HCT116 (cell line): ENCODE measurements around the gene OAS2. TPM values are rescaled to one million over a fixed set of nuclear protein-coding genes. Genes with fewer than 3 reads are reported as not detected.

Experiments used
- ATAC-seq: fragments of 200-7000 bp; cut with Tn5 transposase; 2 replicates; pipeline ENCODE4 v1.9.1; 2020; ENCODE audit warnings: mild to moderate bottlenecking, moderate library complexity
- BruUV-seq: library from RNA; stranded (reverse); fragments of 400-500 nt; replicated peaks from 2 replicates; lab custom pipeline; 2021; lab: Mats Ljungman, UMichigan
- CTCF ChIA-PET: fragments of 300-600 bp; sonication (Branson Sonifier 250); formaldehyde crosslinking; loops from one replicate; lab custom pipeline; 2021; ENCODE audit warnings: antibody characterized with exemption; lab: Charles Lee
- POLR2A ChIA-PET: fragments of 300-600, 350-600 bp; sonication (Branson Sonifier 250); formaldehyde crosslinking; loops from one replicate; lab custom pipeline; 2021; ENCODE audit warnings: antibody characterized with exemption; lab: Charles Lee
- RAD21 ChIA-PET, 2 experiments: fragments of 300-600 bp; sonication (Branson Sonifier 250); formaldehyde crosslinking; loops; one replicate each; lab custom pipeline; 2023; ENCODE audit warnings: low total read pairs in 2 of 2; ENCODE audit not compliant: uncharacterized antibody in 2 of 2, unreplicated experiment in 2 of 2, low non-redundant PET in 1 of 2; lab: Charles Lee
- DNase-seq: peaks from one replicate; pipeline ENCODE4 v3.0.0-alpha.2; 2010; ENCODE audit warnings: low read depth, low spot score
- H2AFZ ChIP-seq: fragments of 200-600 bp; shearing (Covaris generic), sonication (generic); 2 replicates; pipeline ENCODE4 v1.6.1; 2017; ENCODE audit warnings: low read depth, mixed run types, mixed read lengths, antibody characterized with exemption, low read length; ENCODE audit not compliant: poor library complexity, severe bottlenecking
- H3K27ac ChIP-seq: 2 replicates; pipeline ENCODE4 v1.5.1; 2012; ENCODE audit warnings: low read depth, low read length
- H3K27me3 ChIP-seq: fragments of 200-600 bp; sonication (generic); 2 replicates; pipeline ENCODE4 v1.6.1; 2016; ENCODE audit warnings: mixed run types, low read length, mixed read lengths; ENCODE audit not compliant: insufficient read depth
- H3K36me3 ChIP-seq, 2 experiments: fragments of 200-500 bp in 1 of 2; fragments of 200-600 bp in 1 of 2; sonication (Bioruptor generic) in 1 of 2; sonication (generic) in 1 of 2; 2 replicates each; pipeline versions ENCODE4 v1.5.1 to v1.6.1; 2014 to 2016; ENCODE audit warnings: low read length in 2 of 2, inconsistent platforms in 1 of 2, mixed read lengths in 1 of 2, mixed run types in 1 of 2; ENCODE audit not compliant: insufficient read depth in 2 of 2, control insufficient read depth in 1 of 2
- H3K4me1 ChIP-seq, 2 experiments: fragments of 200-600 bp in 1 of 2; sonication (generic) in 1 of 2; 2 replicates each; pipeline versions ENCODE4 v1.5.1 to v1.6.1; 2012 to 2017; ENCODE audit warnings: low read length in 2 of 2, inconsistent platforms in 1 of 2, mild to moderate bottlenecking in 1 of 2, mixed read lengths in 1 of 2, mixed run types in 1 of 2, moderate library complexity in 1 of 2; ENCODE audit not compliant: insufficient read depth in 2 of 2, control insufficient read depth in 1 of 2
- H3K4me2 ChIP-seq: fragments of 200-600 bp; sonication (generic); 2 replicates; pipeline ENCODE4 v1.6.1; 2017; ENCODE audit warnings: mixed run types, low read length, mixed read lengths
- H3K4me3 ChIP-seq, 2 experiments: fragments of 200-600 bp in 1 of 2; sonication (generic) in 1 of 2; replicated peaks in 1 of 2; 2 replicates each; pipeline ENCODE4 v1.5.1; 2011 to 2016; ENCODE audit warnings: low read length in 2 of 2, control low read depth in 1 of 2, low read depth in 1 of 2, mild to moderate bottlenecking in 1 of 2, mixed read lengths in 1 of 2, mixed run types in 1 of 2
- H3K79me2 ChIP-seq: fragments of 200-600 bp; sonication (generic); 2 replicates; pipeline ENCODE4 v1.6.1; 2017; ENCODE audit warnings: mild to moderate bottlenecking, mixed run types, low read length, moderate library complexity, mixed read lengths; ENCODE audit not compliant: insufficient read depth
- H3K9ac ChIP-seq: fragments of 200-600 bp; sonication (generic); 2 replicates; pipeline ENCODE4 v1.6.1; 2016; ENCODE audit warnings: low read length, mixed read lengths
- H3K9me2 ChIP-seq: fragments of 200-600 bp; sonication (generic), shearing (Covaris generic); 2 replicates; pipeline ENCODE4 v1.6.1; 2017; ENCODE audit warnings: mixed run types, mild to moderate bottlenecking, moderate library complexity; ENCODE audit not compliant: insufficient read depth
- H3K9me3 ChIP-seq, 2 experiments: fragments of 200-500 bp in 1 of 2; fragments of 200-600 bp in 1 of 2; sonication (Bioruptor generic) in 1 of 2; sonication (generic) in 1 of 2; 2 replicates each; pipeline ENCODE4 v1.6.1; 2014 to 2017; ENCODE audit warnings: low read length in 2 of 2, mixed read lengths in 2 of 2, inconsistent platforms in 1 of 2, low read depth in 1 of 2, mild to moderate bottlenecking in 1 of 2, mixed run types in 1 of 2, moderate library complexity in 1 of 2; ENCODE audit not compliant: control insufficient read depth in 1 of 2, insufficient read depth in 1 of 2
- H4K20me1 ChIP-seq: fragments of 200-600 bp; sonication (generic), shearing (Covaris generic); 2 replicates; pipeline ENCODE4 v1.6.1; 2017; ENCODE audit warnings: mixed run types, mild to moderate bottlenecking, moderate library complexity; ENCODE audit not compliant: insufficient read depth
- SRF ChIP-seq: IDR thresholded peaks from 2 replicates; pipeline ENCODE4 v1.6.1; 2012; ENCODE audit warnings: low read depth
- YY1 ChIP-seq: IDR thresholded peaks from 2 replicates; pipeline ENCODE4 v1.6.1; 2011; ENCODE audit warnings: low read length, low read depth, moderate library complexity, mild to moderate bottlenecking; ENCODE audit not compliant: insufficient replicate concordance; ENCODE audit errors: extremely low read depth
- intact Hi-C: fragments of 100-400 bp; cut with micrococcal nuclease; formaldehyde crosslinking; loops from 2 replicates; pipeline ENCODE4 v1.10.0; 2022
- total RNA-seq: library from RNA; stranded (reverse); gene quantifications from one replicate; pipeline ENCODE4 v1.2.1, GENCODE V29; 2021; ENCODE audit not compliant: unreplicated experiment
- TF ChIP-seq, protein P1 (sequence below): IDR thresholded peaks from 2 replicates; pipeline ENCODE4 v1.6.1; 2012; ENCODE audit warnings: low read depth

Gene OAS2
- total RNA-seq, 1 experiment from 2014 or later, result 0.30 TPM

DNA sequence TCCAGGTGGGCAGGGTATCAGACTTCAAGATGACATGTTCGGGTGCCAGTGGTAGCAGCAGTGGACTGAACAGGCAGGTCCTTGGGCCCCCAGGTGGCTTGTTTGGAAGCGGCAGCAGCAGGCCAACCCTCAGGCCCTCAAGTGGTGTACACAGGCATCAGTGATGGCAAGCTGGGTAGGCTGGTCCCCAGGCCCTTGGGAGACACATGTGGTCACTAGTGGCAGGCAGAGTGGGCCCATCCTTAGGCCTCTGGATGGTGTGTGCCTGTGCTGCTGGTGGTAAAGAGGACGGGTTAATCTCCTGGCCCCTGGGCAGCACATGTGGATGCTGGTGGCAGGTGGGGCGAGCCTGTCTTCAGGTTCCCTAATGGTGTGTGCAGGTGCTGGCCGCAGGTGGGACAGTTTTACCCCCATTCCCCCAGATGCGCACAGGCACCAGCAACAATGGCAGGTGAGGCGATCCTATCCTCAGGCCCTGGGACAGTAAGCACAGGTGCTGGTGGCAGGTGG is 8.0 kb downstream of the OAS2 start (continued):
- TF ChIP-seq, protein P1, sequence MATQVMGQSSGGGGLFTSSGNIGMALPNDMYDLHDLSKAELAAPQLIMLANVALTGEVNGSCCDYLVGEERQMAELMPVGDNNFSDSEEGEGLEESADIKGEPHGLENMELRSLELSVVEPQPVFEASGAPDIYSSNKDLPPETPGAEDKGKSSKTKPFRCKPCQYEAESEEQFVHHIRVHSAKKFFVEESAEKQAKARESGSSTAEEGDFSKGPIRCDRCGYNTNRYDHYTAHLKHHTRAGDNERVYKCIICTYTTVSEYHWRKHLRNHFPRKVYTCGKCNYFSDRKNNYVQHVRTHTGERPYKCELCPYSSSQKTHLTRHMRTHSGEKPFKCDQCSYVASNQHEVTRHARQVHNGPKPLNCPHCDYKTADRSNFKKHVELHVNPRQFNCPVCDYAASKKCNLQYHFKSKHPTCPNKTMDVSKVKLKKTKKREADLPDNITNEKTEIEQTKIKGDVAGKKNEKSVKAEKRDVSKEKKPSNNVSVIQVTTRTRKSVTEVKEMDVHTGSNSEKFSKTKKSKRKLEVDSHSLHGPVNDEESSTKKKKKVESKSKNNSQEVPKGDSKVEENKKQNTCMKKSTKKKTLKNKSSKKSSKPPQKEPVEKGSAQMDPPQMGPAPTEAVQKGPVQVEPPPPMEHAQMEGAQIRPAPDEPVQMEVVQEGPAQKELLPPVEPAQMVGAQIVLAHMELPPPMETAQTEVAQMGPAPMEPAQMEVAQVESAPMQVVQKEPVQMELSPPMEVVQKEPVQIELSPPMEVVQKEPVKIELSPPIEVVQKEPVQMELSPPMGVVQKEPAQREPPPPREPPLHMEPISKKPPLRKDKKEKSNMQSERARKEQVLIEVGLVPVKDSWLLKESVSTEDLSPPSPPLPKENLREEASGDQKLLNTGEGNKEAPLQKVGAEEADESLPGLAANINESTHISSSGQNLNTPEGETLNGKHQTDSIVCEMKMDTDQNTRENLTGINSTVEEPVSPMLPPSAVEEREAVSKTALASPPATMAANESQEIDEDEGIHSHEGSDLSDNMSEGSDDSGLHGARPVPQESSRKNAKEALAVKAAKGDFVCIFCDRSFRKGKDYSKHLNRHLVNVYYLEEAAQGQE, result no peak
- no peak for TF ChIP-seq SRF

DNA sequence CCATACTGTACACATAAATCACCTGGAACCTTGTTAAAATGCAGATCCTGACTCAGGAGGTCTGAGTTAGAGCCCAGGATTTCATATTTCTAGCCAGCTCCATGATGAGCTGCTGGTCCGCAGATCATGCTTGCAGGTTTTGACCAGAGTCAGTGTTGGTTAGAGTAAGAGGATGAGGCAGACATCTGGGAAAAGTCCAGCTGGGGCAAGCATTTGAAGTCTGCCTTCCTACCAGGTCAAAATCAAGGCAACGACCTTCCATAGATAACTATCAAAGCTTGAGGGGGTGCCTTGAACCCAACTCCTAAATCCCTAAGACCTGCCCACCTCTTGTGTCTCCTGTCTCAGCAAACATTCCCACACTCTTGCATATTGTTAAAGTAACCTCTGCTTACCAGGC is 9.2 kb downstream of the OAS2 start:
- RAD21 ChIA-PET, result no interaction called here
- H3K27ac ChIP-seq, result no peak overlapping the region
- no peak for DNase-seq
- intact Hi-C loops, result no loop called here
- H3K27me3 ChIP-seq, result no peaks in the 10 kb centered on the region
- H3K4me1 ChIP-seq, result no peaks in the 10 kb centered on the region
- ATAC-seq, result no peak
- H2AFZ ChIP-seq, result no peak overlapping the region
- H3K9me2 ChIP-seq, result no peaks in the 10 kb centered on the region
- peaks cover 5 to 9% of the 10 kb centered on the region in 2 experiments; a peak in 2 of 4 replicates for H3K9me3 ChIP-seq
- no peak for TF ChIP-seq YY1
- TF ChIP-seq, all 23 proteins: peak for 0
- no peak overlapping the region for H3K4me3 ChIP-seq
- H3K4me2 ChIP-seq, result no peak overlapping the region
- POLR2A ChIA-PET, result no interaction called here
- H3K9ac ChIP-seq, result no peak overlapping the region
- no peaks in the 10 kb centered on the region for H3K36me3 ChIP-seq
- H4K20me1 ChIP-seq, result no peaks in the 10 kb centered on the region
- CTCF ChIA-PET, result interaction anchor here (1.4 kb wide), 1 partner anchor 11 kb away, joined by 4 read pairs; no protein-coding TSS in a partner anchor
- no TSS peak for BruUV-seq
- no peaks in the 10 kb centered on the region for H3K79me2 ChIP-seq
